GM12878 (cell line): ENCODE measurements around the gene LHX2. TPM values are rescaled to one million over a fixed set of nuclear protein-coding genes. Genes with fewer than 3 reads are reported as not detected.

Source experiments
- ATAC-seq: fragments of 200-7000 bp; cut with Tn5 transposase; 3 replicates; pipeline ENCODE4 v1.9.1; 2020; ENCODE audit warnings: mild to moderate bottlenecking, moderate library complexity
- BruUV-seq: library from RNA; stranded (reverse); fragments of 400-500 nt; replicated peaks from 2 replicates; lab custom pipeline; 2021; lab: Mats Ljungman, UMichigan
- CTCF ChIA-PET: fragments of 300-600 bp; sonication (Branson Sonifier 250); formaldehyde crosslinking; extraction: SDS; loops from one replicate; lab custom pipeline; 2021; ENCODE audit warnings: inconsistent platforms; lab: Yijun Ruan, JAX
- POLR2A ChIA-PET: fragments of 350-600 bp; formaldehyde crosslinking; extraction: SDS; loops from one replicate; lab custom pipeline; 2021; ENCODE audit warnings: inconsistent platforms; lab: Charles Lee
- RAD21 ChIA-PET: fragments of 300-600 bp; sonication (Branson Sonifier 250); formaldehyde crosslinking; loops from one replicate; lab custom pipeline; 2023; ENCODE audit warnings: antibody characterized with exemption; ENCODE audit not compliant: unreplicated experiment; lab: Charles Lee
- SMC1A ChIA-PET: fragments of 300-600 bp; sonication (Branson Sonifier 250); formaldehyde crosslinking; loops from one replicate; lab custom pipeline; 2023; ENCODE audit not compliant: unreplicated experiment, uncharacterized antibody; lab: Charles Lee
- DNase-seq: peaks from one replicate; pipeline ENCODE4 v3.0.0-alpha.2; 2011; ENCODE audit warnings: low read depth, low spot score
- FAIRE-seq: peaks from 3 replicates; lab custom pipeline; 2011; peaks lifted over from hg19 to GRCh38; lab: Jason Lieb, UNC
- H2AFZ ChIP-seq: 2 replicates; pipeline ENCODE4 v1.6.0; 2011; ENCODE audit warnings: low read depth, low read length, control low read depth; ENCODE audit not compliant: control insufficient read depth
- H3K27ac ChIP-seq: 2 replicates; pipeline ENCODE4 v1.5.1; 2011; ENCODE audit warnings: control low read depth; ENCODE audit not compliant: control insufficient read depth, insufficient read depth
- H3K27me3 ChIP-seq, 2 experiments: replicated peaks in 1 of 2; 2 replicates each; pipeline versions ENCODE4 v1.6.0 to v1.6.1; 2011; ENCODE audit warnings: low read length in 1 of 2; ENCODE audit not compliant: control insufficient read depth in 2 of 2, insufficient read depth in 2 of 2
- H3K36me3 ChIP-seq, 2 experiments: 2 replicates each; pipeline ENCODE4 v1.5.1; 2011; ENCODE audit warnings: low read length in 1 of 2; ENCODE audit not compliant: control insufficient read depth in 2 of 2, insufficient read depth in 2 of 2
- H3K4me1 ChIP-seq: 2 replicates; pipeline ENCODE4 v1.6.1; 2011; ENCODE audit warnings: mild to moderate bottlenecking, low read length, moderate library complexity, mixed read lengths; ENCODE audit not compliant: control insufficient read depth, insufficient read depth
- H3K4me2 ChIP-seq: 2 replicates; pipeline ENCODE4 v1.6.0; 2011; ENCODE audit warnings: control low read depth; ENCODE audit not compliant: control insufficient read depth, insufficient read depth
- H3K4me3 ChIP-seq: fragments of 200-600 bp; sonication (generic); 2 replicates; pipeline ENCODE4 v1.5.1; 2016
- H3K79me2 ChIP-seq: 2 replicates; pipeline ENCODE4 v1.6.0; 2011; ENCODE audit warnings: low read length; ENCODE audit not compliant: control insufficient read depth, insufficient read depth
- H3K9ac ChIP-seq: 2 replicates; pipeline ENCODE4 v1.8.0; 2011; ENCODE audit warnings: low read length, control low read depth, mixed read lengths; ENCODE audit not compliant: control insufficient read depth, insufficient read depth
- H3K9me3 ChIP-seq: replicated peaks from 3 replicates; pipeline ENCODE4 v1.5.1; 2011; ENCODE audit warnings: mild to moderate bottlenecking, low read length; ENCODE audit not compliant: control insufficient read depth, insufficient read depth
- H4K20me1 ChIP-seq: 2 replicates; pipeline ENCODE4 v1.6.0; 2011; ENCODE audit not compliant: control insufficient read depth, insufficient read depth
- ATF2 ChIP-seq: IDR thresholded peaks from 2 replicates; pipeline ENCODE4 v1.6.1; 2012; ENCODE audit warnings: low read length, inconsistent platforms
- BHLHE40 ChIP-seq, 2 experiments: fragments of 450-650 bp in 1 of 2; IDR thresholded peaks; 2 replicates each; pipeline ENCODE4 v1.6.1; 2011 to 2017; ENCODE audit warnings: low read depth in 2 of 2, borderline replicate concordance in 1 of 2, improper control_type of control experiment in 1 of 2, low read length in 1 of 2, mild to moderate bottlenecking in 1 of 2
- CBFB ChIP-seq: IDR thresholded peaks from 2 replicates; pipeline ENCODE4 v1.6.1; 2016; ENCODE audit warnings: antibody characterized with exemption, low read depth
- CHD2 ChIP-seq: IDR thresholded peaks from 2 replicates; pipeline ENCODE4 v1.6.1; 2011; ENCODE audit warnings: low read depth, low read length, improper control_type of control experiment, borderline replicate concordance
- CREM ChIP-seq: IDR thresholded peaks from 2 replicates; pipeline ENCODE4 v1.6.1; 2014; ENCODE audit warnings: antibody characterized with exemption, low read depth
- DPF2 ChIP-seq: fragments of 450-650 bp; IDR thresholded peaks from 2 replicates; pipeline ENCODE4 v1.6.1; 2017; ENCODE audit warnings: mild to moderate bottlenecking
- E2F4 ChIP-seq: IDR thresholded peaks from 2 replicates; pipeline ENCODE4 v1.6.1; 2012; ENCODE audit warnings: low read depth, low read length, improper control_type of control experiment
- EED ChIP-seq: sonication (generic); IDR thresholded peaks from 2 replicates; pipeline ENCODE4 v1.6.1; 2016; ENCODE audit warnings: antibody characterized with exemption, low read depth
- EGR1 ChIP-seq, 2 experiments: IDR thresholded peaks; 1 replicate in 1 of 2; 2 replicates in 1 of 2; pipeline ENCODE4 v1.6.1; 2011 to 2012; ENCODE audit warnings: low read depth in 2 of 2, low read length in 2 of 2, borderline replicate concordance in 1 of 2, mild to moderate bottlenecking in 1 of 2, moderate library complexity in 1 of 2
- IKZF1 ChIP-seq: fragments of 450-650 bp; conservative IDR thresholded peaks from 2 replicates; pipeline ENCODE4 v1.6.1; 2017; ENCODE audit warnings: antibody characterized with exemption, mild to moderate bottlenecking
- IRF5 ChIP-seq: fragments of 450-650 bp; IDR thresholded peaks from 2 replicates; pipeline ENCODE4 v1.6.1; 2017; ENCODE audit warnings: borderline replicate concordance
- MYC ChIP-seq: IDR thresholded peaks from 2 replicates; pipeline ENCODE4 v1.6.1; 2011; ENCODE audit warnings: mild to moderate bottlenecking, low read length, moderate library complexity, inconsistent platforms; ENCODE audit not compliant: insufficient read depth, insufficient replicate concordance, insufficient read length, severe bottlenecking
- NR2F1 ChIP-seq: fragments of 450-650 bp; conservative IDR thresholded peaks from 2 replicates; pipeline ENCODE4 v1.6.1; 2017; ENCODE audit warnings: mild to moderate bottlenecking
- SIX5 ChIP-seq: IDR thresholded peaks from 2 replicates; pipeline ENCODE4 v1.6.1; 2011; ENCODE audit warnings: mild to moderate bottlenecking, low read depth, low read length, moderate library complexity; ENCODE audit not compliant: severe bottlenecking
- TCF12 ChIP-seq: IDR thresholded peaks from 2 replicates; pipeline ENCODE4 v1.6.1; 2011; ENCODE audit warnings: low read depth, mild to moderate bottlenecking, low read length
- WGBS: methylation state at CpG from one replicate; pipeline ENCODE4 v1.1.6; 2016; ENCODE audit warnings: low lambda C conversion rate; ENCODE audit not compliant: insufficient replicate concordance, insufficient coverage; ENCODE audit errors: missing lambda C conversion rate; 5-methylcytosine and 5-hydroxymethylcytosine counted together
- in situ Hi-C: fragments of 300-500 bp; cut with MboI; formaldehyde crosslinking; loops from 9 replicates; pipeline ENCODE4 v1.14.3; 2018; ENCODE audit warnings: mixed read lengths
- intact Hi-C: fragments of 100-400 bp; cut with micrococcal nuclease; formaldehyde crosslinking; loops from one replicate; pipeline ENCODE4 v1.14.2; 2022; ENCODE audit not compliant: unreplicated experiment
- polyA plus RNA-seq, 11 experiments: library from polyadenylated mRNA; depleted of rRNA in 4 of 11; unstranded in 6 of 11; stranded (reverse) in 5 of 11; fragments of >200 nt; fragmentation: Nextera tagmentation in 4 of 11; fragmentation: Illumina TruSeq in 1 of 11; extraction: Ambion mirVana in 4 of 11; extraction: Trizol in 1 of 11; gene quantifications; 1 replicate in 1 of 11; 2 replicates in 10 of 11; pipeline versions ENCODE4 v1.2.1 to v1.2.3, GENCODE V29; 2011 to 2016; ENCODE audit warnings: inconsistent platforms in 2 of 11, missing spikeins in 2 of 11, low read depth in 1 of 11
- total RNA-seq, 4 experiments: library from RNA; depleted of rRNA in 3 of 4; stranded (reverse); fragments of >200 nt in 3 of 4; fragmentation: Illumina TruSeq in 1 of 4; extraction: Trizol in 1 of 4; gene quantifications; 2 replicates each; pipeline versions ENCODE4 v1.2.1 to v1.2.3, GENCODE V29; 2013 to 2021

LHX2 gene
- total and polyA plus RNA-seq, 10 of the 15 experiments (the other 5 are each of a cell fraction or from before 2014, with no cell fraction given), result 0.82 to 69.8 (median 5.3) TPM

- H4K20me1 ChIP-seq, result peaks cover 2% of the 10 kb centered on the region; the same call in 1 of the 2 replicates
- no peak overlapping the region for H2AFZ ChIP-seq
- H3K4me1 ChIP-seq, result peaks cover 24% of the 10 kb centered on the region
- ChIA-PET RAD21 (interaction anchor here (1.0 to 6.4 kb wide), 2 partner anchors 38 to 44 kb away, joined by 3 to 52 read pairs; no protein-coding TSS in a partner anchor), CTCF (interaction anchor here (0.6 kb wide), 1 partner anchor 37 kb away, joined by 3 read pairs; no protein-coding TSS in a partner anchor), SMC1A (interaction anchor here (1.0 to 7.6 kb wide), 5 partner anchors 9 to 44 kb away, joined by 3 to 55 read pairs (median 5); no protein-coding TSS in a partner anchor), POLR2A (interaction anchor here (1.8 kb wide), 1 partner anchor 12 kb away, joined by 5 read pairs; no protein-coding TSS in a partner anchor)
- peaks cover 0 to 34% of the 10 kb centered on the region in 2 experiments; a peak in 1 of 4 replicates for H3K27me3 ChIP-seq
- no peak overlapping the region for H3K9ac ChIP-seq
- 30% methylated on average over 5 of the region's 5 CpGs for WGBS
- ATAC-seq, result no peak
- no peak for FAIRE-seq
- intact Hi-C loops, result loop anchor here (5.0 kb wide), 1 partner anchor 365 kb away; no protein-coding TSS in a partner anchor
- H3K4me3 ChIP-seq, result no peak overlapping the region
- no peaks in the 10 kb centered on the region for H3K36me3 ChIP-seq
- H3K27ac ChIP-seq, result no peak overlapping the region
- no peak overlapping the region for H3K4me2 ChIP-seq
- no peak for DNase-seq
- no TSS peak for BruUV-seq
- no peaks in the 10 kb centered on the region for H3K9me3 ChIP-seq
- no peak for TF ChIP-seq ATF2
- no peak for TF ChIP-seq EED
- no peak for TF ChIP-seq IRF5
- no peak for TF ChIP-seq EGR1 (IDR thresholded peaks at IDR 0.05; ENCODE audit: borderline replicate concordance in 1 of 2, low read depth in 2 of 2, low read length in 2 of 2)
- no peak for TF ChIP-seq CHD2
- TF ChIP-seq BHLHE40 (IDR thresholded peaks at IDR 0.05; ENCODE audit: borderline replicate concordance in 1 of 2, low read depth in 2 of 2, low read length in 1 of 2), result no peak
- TF ChIP-seq IKZF1, result no peak
- no peak for TF ChIP-seq SIX5
- TF ChIP-seq E2F4, result no peak
- no peak for TF ChIP-seq CREM
- no peak for TF ChIP-seq DPF2
- TF ChIP-seq NR2F1, result no peak
- no peak for TF ChIP-seq CBFB
- TF ChIP-seq TCF12, result no peak
- TF ChIP-seq MYC, result no peak
- TF ChIP-seq, all 136 proteins: peak for 0
- no peaks in the 10 kb centered on the region for H3K79me2 ChIP-seq
- in situ Hi-C loops, result no loop called here
Measured at GRCh38 chr9:124001866-124002525, 9.6 kb upstream of the LHX2 start.
